Right ventricle myocardium superior (tissue), 1 donor: ENCODE data around the gene SLC13A3. TPM values are rescaled to one million over a fixed set of nuclear protein-coding genes. Genes with fewer than 3 reads are reported as not detected.

Experiments
- ATAC-seq: fragments of 200-7000 bp; cut with Tn5 transposase; one replicate; pipeline ENCODE4 v1.9.1; 2020; ENCODE audit warnings: mild to moderate bottlenecking; ENCODE audit not compliant: poor library complexity
- DNase-seq: peaks from one replicate; pipeline ENCODE4 v3.0.0-alpha.2; 2020
- intact Hi-C: fragments of 100-400 bp; cut with DNase I; formaldehyde crosslinking; loops from one replicate; pipeline ENCODE4 v1.11.2; 2022
- total RNA-seq: library from RNA; stranded (reverse); fragmentation: NEBNext Ultra II Directional; extraction: Animal tissue kit (Norgen Biotek cat#: 25700); gene quantifications from one replicate; pipeline ENCODE4 v1.2.1, GENCODE V29; 2021
- donor health status: DM: no; HTN: yes; CAD: no; lungs with severe emphysema.

The SLC13A3 gene
- total RNA-seq, 1 donor from 2014 or later = 0.30 TPM

DNA sequence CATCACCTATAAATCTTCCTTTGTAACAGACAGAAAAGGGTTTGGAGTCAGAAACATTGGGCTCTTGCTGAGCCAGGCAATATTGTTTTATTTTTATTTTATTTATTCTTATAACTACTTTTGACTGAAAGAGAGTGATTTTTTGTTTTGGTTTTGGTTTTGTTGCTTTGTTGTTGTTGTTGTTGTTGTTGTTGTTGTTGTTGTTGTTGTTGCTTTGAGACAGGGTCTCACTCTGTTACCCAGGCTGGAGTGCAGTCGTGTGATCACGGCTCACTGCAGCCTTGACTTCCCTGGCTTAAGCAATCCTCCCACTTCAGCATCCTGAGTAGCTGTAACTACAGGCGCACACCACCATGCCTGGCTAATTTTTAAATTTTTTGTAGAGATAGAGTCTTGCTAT, 15.0 kb upstream of the SLC13A3 start:
- DNase-seq = no peak
- intact Hi-C loops = no loop called here
- ATAC-seq = no peak

DNA sequence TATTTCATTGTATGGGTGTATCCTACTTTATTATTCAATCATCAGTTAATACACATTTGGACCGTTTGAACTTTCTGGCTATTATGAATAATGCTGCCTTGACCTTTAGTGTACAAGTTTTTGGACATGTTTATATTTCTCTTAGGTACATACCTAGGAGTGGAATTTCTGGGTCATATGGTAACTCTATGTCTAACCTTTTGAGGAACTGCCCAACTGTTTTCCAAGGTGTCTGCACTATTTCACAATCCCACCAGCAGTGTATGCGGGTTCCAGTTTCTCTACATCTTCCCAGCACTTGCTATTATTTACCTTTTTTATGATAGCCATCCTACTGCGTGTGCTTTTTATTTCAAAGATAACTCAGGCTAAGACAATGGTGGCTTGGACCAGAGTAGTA, 14.3 kb upstream of the SLC13A3 start:
- intact Hi-C loops = no loop called here
- DNase-seq (no peak), ATAC-seq (no peak)

DNA sequence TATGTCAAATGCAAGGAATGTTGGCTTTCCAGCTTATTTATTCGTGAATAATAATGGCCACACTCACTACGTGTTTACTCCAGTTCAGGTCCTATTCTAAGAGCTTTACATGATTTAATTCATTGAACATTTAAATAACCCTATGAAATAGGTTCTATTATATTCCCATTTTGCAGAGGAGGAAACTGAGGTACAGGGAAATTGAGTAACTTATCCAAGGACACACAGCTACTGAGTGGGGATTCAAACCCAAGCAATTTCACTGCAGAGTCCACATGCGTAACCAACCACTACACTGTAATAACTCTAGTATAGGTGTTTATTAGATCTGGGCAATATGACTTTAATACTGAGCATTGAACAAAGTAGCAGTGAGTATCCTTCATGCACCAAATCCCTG, 12.3 kb upstream of the SLC13A3 start:
- DNase-seq = no peak
- intact Hi-C loops = no loop called here
- ATAC-seq = no peak

DNA sequence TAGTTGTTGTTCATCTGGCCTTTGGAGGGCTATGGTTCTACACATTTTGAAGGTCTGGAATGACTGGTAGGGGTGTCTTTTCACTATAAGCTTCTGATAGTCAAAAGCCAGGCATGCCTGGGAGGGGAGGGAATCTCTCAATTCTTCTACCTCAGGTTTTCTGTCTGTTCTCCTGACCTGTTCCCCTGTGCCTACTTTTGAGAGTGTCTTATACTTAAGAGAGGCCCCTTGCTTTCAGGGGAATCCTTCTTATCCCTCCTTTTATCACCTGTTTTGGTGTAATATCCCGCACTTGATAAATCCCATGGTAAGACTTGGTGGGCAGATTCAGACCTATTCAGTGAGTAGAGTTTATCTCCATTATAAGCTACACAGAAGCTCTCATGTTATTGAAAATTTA, 10.4 kb upstream of the SLC13A3 start:
- ATAC-seq = no peak
- intact Hi-C loops = no loop called here
- DNase-seq = no peak

DNA sequence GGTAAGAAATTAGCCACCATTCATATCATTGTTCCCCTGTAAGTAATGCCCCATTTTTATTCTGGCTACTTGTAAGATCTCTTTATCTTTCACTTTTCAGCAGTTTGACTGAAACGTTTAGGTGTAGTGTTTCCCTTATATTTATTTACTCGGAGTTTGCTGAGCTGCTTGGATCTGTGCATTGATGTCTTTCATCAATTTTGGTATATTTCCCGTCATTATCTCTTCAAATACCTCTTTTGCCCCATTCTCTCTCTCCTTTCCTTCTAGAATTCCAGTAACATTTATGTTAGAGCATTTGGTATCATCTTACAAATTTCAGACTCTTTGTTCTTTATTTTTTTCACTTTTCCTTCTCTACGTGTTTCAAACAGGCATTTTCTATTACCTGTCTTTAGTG, 9.2 kb upstream of the SLC13A3 start:
- no peak for ATAC-seq
- no peak for DNase-seq
- intact Hi-C loops = no loop called here

DNA sequence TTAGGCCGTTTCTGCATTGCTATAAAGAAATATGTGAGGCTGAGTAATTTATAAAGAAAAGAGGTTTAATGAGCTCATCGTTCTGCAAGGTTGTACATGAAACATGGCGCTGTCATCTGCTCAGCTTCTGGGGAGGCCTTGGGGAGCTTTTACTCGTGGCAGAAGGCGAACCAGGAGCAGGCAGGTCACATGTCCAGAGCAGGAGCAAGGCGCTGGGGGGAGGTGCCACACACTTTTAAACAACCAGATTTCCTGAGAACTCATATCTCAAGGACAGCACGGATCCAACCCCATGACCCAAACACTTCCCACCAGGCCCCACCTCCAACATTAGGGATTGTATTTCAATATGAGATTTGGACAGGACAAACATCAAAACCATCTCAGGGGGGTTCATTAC, 6.4 kb upstream of the SLC13A3 start:
- DNase-seq (no peak), ATAC-seq (no peak)
- intact Hi-C loops = no loop called here

DNA sequence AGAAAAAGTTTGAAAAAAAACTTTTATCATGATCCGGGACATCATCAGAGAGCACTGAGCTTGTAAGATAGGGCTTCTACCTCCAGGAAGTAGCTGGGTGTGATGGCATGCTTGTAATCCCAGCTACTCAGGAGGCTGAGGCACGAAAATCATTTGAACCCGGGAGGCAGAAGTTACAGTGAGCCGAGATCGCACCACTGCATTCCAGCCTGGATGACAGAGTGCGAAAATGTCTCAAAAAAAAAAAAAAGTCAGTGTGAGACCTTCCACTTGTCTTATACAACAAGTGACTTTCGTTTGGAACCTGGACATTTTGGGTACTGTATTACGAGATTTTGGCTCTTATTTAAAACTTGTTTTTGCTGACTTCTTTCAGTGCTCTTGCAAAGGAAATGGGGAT, 5.9 kb upstream of the SLC13A3 start:
- no peak for ATAC-seq
- no peak for DNase-seq
- intact Hi-C loops = no loop called here

DNA sequence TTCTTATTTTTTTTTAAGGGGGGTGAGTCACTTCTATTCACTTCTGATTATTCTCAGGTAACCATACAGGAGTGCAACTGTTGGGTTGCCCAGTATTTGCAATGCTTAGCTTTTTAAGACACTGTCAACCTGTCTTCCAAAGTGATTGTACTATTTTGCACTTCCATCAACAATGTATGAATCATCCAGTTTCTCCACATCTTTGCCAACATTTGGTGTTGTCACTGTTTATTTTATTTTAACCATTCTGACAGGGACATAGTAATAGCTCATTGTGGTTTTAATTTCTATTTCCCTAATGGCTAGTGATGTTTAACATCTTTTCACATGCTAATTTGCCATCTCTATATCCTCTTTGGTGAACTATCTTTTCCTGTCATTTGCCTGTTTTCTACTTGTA, 1.4 kb upstream of the SLC13A3 start:
- ATAC-seq (no peak), DNase-seq (no peak)
- intact Hi-C loops = no loop called here

DNA sequence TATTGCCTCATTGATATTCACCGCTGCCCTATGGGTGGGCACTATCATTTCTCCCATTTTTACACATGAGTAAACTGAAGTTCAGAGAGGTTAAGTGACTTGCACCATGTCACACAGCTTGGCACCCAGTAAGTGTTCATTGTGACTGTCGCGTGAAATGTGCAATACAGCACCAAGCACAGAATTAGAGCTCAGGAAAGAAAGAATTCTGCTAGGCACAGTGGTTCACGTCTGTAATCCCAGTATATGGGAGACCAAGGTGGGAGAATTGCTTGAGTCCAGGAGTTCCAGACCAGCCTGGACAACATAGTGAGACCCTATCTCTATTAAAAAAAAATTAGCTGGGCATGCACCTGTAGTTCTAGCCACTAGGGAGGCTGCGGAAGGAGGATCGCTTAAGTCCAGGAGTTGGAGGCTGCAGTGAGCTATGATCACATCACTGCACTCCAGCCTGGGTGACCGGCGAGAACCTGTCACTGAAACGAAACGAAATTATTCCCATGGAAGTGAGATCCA, 626 bp downstream of the SLC13A3 start:
- DNase-seq (no peak), ATAC-seq (no peak)
- intact Hi-C loops = no loop called here

DNA sequence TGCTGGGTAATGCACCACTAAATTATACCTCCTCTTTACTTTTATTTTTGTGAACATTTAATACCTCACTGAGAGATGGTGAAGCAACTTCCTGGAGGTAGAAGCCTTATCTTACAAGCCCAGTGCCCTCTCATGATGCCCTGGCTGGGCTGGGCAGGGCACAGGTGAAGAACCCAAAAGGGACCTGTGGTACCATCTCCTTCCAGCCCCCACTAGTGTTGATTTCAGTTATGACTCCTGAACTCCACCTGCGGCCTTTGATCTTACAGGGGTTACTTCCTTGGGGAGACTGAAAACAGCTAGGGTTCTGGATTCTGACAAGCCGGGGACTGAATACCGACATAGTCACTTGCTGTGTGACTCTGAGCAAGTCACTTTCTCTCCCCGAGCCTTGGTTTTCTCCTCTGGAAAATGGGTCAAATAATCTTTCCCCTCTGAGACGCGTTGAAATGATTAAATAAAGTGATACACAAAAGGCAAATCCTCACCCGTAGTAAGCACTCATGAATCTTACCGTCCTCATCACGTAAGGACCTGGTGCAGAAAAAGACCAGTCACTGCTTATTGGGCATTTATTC, 1.2 kb downstream of the SLC13A3 start:
- DNase-seq (no peak), ATAC-seq (no peak)
- intact Hi-C loops = no loop called here

DNA sequence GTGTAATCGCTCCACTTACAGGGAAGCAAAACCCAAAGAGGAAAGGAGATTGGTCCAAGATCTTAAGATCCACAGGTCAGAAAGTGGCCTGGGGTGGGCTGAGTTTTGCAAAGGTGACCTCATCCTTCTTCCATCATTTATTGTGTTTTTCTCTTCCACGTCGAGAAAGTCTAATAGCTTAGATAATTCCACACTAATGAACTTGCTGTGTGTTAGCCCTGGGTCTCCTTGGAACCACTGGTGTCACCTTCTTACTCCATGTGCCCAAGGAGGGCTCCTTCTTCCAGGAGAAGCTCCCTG, 1.7 kb downstream of the SLC13A3 start:
- DNase-seq (no peak), ATAC-seq (no peak)
- intact Hi-C loops = no loop called here

DNA sequence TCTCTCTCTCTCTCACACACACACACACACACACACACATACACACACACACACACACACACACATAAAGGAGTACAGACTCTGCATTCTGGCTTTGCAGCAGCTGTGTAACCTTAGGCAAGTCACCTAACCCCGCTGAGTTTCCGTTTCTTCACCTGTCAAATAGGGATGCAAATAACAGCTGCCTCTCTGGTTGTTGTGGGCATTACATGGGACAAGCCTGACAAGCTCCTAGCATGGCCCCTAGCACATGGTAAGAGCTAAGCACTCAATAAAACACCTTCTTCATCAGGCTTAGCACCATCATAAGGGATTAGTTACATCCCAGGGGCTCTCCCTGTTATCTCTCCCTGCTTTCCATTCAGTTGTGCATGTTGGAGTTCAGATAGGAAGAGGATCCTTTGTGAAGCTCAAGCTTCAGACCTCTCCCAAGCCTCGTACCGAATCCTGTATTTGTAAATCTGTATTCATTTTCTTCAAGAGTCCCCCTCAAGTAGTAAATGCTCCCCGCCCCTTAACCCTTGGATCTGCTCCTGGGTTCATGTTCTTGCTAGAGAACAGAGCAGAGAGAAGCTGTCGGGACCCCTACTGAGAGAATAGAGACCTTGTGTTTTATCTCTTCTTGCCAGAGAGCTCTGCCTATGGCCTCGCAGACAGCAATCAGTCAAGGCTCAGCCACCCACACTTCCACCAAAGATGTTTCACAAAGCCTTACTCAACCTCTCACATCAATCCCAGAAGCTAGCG, 2.2 kb downstream of the SLC13A3 start:
- intact Hi-C loops = no loop called here
- no peak for DNase-seq
- no peak for ATAC-seq

DNA sequence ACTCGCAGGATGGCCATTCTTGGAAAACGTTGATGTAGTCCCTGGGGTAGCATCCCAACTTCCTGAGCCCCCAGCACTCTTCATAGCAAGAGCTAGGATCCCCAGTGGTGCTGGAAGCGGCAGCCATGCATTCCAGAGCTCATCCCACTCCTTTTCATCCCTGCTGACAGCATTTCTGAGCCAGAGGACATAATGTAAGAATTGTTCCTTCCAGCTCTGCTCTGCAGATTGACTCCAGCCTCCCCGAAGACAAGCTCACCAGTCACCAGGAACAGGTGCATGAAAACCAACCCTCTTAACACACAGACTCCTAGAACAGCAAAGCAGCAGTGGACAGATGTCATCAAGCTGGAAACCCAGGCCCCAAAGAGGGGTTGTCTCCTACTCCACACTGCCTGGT, 3.8 kb downstream of the SLC13A3 start:
- ATAC-seq (no peak), DNase-seq (no peak)
- intact Hi-C loops = no loop called here

DNA sequence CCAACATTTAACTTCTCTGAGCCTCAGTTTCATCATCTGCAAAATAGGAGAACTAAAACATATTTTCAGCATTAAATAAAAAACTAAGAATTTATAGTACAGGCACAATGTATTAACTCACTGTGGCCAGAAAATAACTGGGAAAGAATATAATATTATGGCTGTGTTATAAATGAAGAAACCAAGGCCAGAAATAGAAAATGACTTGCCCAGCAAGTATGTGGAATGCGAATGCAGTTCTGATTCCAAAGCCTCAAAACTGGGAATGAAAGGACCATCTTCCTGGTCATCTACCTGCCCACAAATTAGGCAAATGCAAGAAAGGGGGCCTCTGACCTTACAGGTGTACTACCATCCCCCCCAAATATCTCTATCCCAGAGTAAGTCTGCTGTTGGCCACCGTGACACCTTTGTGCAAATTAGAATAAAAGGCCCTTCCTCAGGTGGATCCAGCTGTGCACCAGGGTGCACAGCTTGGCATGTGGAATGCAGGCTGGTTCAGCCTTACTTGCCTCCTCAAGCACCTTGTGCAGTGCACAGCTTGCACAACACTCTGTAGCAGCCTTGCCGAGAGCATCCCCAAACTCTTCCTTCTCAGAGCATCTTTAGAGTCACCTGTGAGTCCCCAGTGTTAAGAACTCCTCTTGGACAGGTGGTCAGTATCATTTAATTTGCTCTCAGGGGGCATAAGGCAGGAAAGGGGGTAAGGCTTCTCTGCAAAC, 4.4 kb downstream of the SLC13A3 start:
- no peak for ATAC-seq
- intact Hi-C loops = no loop called here
- no peak for DNase-seq

DNA sequence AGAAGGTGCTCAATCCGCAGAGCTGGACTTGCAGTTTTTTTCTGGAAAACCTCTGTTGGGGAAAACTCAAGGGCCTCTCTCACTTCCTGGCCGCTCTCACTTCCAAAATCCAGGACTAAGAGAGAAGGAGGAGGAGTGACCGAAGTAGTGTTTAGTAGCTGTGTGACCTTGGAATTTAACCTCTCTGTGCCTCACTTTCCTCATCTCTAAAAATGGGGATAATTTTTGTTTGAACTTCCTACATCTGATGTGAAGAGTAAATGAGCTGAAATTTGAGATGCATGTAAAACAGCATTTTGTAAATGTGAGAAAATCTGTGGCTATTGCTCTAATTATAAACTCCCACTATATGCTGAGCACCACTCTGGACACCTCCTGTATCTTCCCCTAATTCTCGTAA, 5.1 kb downstream of the SLC13A3 start:
- intact Hi-C loops = no loop called here
- DNase-seq (no peak), ATAC-seq (no peak)

DNA sequence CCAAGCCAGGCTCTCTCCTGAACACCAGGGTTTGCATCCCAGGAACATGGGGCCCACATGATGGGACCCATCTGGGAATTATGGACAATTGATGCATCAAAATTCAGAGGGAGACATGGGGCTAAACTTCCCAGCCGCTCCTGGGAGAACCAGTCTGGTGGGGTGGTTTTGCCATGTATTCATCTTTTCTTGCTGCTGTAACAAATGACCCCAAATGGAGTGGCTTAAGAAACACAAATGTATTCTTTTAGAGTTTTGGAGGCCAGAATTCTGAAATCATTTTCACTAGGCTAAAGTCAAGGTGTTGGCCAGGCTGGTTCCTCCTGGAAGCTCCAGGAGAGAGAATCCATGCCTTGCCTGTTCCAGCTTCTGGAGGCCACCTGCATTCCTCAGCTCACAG, 6.5 kb downstream of the SLC13A3 start:
- DNase-seq (no peak), ATAC-seq (no peak)
- intact Hi-C loops = no loop called here

DNA sequence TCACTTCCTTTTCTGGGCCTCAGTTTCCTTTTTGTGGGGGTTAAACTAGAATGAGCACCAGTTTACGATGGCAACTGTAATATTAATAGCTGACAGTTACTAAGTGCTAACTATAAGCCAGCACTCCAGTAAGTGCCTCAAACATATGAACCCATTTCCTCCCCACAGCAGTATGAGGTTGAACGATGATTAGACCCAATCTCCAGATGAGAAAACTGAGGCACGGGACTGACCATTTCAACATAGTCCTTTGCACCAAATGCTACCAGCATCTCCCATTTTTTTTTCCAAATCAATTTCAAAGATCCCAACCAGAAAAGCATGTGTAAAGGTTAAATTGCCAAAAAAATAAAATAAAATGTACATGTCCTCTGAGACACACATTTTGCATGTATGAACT, 7.1 kb downstream of the SLC13A3 start:
- DNase-seq = no peak
- no peak for ATAC-seq
- intact Hi-C loops = no loop called here

DNA sequence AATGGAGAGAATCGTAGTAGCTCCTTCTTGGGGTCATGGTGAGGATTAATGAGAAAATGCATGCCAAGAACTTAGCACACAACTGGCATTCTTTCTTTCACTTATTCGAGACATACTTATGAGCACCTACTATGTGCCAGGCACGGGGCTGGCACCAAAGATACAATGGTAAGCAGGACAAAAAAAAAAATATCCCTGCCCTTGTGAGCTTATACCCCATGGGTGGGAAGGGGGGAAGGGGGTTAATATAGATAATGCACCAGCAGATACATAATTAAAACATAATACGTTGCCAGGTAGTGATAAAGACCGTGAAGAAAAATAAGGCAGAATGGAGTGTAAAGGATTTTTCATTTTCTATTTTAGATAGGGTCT, 8.3 kb downstream of the SLC13A3 start:
- no peak for ATAC-seq

DNA sequence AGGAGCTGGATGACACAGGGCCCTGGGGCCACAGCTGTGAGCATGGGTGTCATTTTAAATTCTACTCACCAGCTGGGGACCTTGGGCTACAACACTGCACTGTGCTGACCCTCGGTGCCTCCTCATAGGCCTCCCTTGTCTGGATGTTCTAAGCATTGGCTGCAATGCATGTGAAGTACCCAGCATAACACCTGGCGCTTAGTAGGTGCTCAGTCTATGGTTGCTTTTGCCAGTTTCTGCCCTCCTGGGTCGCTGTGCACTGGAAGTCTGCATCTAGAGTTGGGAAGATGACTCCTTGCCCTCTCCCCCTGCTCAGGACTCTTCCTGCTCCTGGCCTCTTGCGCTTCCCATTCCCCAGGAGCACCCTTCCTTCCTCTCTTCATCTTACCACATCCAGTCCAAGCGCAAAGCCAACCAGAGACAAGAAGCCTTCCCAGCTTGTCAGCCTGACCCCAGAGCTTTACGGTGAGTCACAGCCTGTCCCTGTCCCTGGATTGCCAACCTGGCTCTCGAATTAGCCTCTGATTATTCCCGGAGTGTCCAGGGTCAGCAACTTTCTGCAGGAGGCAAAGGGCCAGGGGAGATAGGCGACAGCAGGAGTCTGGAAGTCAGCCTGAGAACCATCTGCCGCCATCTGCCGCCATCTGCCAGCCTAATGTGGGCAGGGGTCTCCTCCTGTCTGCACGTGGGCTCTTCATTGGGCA, 8.8 kb downstream of the SLC13A3 start:
- DNase-seq = no peak
- no peak for ATAC-seq
- intact Hi-C loops = no loop called here

More for the DNA sequence above, 8.3 kb downstream of the SLC13A3 start:
- intact Hi-C loops = no loop called here
- no peak for DNase-seq

DNA sequence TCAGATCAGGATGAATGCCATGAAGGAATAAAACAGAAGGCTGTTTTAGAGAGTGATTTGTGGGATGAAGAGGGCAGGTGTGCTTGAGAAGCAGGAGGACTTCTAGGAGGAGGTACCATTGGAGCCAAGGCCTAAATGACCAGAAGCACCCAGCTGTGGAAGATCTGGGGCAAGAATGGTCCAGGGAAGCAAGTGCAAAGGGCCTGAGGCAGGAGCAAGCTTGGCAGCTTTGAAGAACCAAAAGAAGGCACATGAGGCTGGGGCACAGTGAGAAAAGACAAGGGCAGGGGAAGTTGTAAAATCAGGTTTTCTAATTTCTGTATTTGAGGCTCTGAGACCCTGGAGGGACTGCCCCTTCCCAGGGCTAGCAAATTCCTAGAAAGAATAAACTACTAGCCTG, 9.8 kb downstream of the SLC13A3 start:
- intact Hi-C loops = no loop called here
- no peak for ATAC-seq

More for the DNA sequence above, 9.8 kb downstream of the SLC13A3 start:
- DNase-seq = no peak
